GM21360 (cell line): ENCODE data around the gene NOD1.

Source experiments
- ATAC-seq: cut with Tn5 transposase; IDR thresholded peaks from one replicate; pipeline ENCODE4 v1.9.1; 2021; ENCODE audit warnings: mild to moderate bottlenecking, moderate library complexity; ENCODE audit not compliant: unreplicated experiment

Gene NOD1

GRCh38 chr7:30470771-30471170, 7.8 kb downstream of the NOD1 start:
- ATAC-seq = no peak

GRCh38 chr7:30470163-30470770, 8.3 kb downstream of the NOD1 start:
- no peak for ATAC-seq

GRCh38 chr7:30469303-30469702, 9.3 kb downstream of the NOD1 start:
- ATAC-seq = no peak

- no peak for ATAC-seq
These were observed 9.8 kb downstream of the NOD1 start for GRCh38 chr7:30468791-30469190.

GRCh38 chr7:30468041-30468440, 10.5 kb downstream of the NOD1 start:
- no peak for ATAC-seq

- no peak for ATAC-seq
These were observed 11.3 kb downstream of the NOD1 start for GRCh38 chr7:30467271-30467670.

GRCh38 chr7:30466266-30466665, 12.3 kb downstream of the NOD1 start:
- no peak for ATAC-seq

- no peak for ATAC-seq
These were observed 12.8 kb downstream of the NOD1 start for GRCh38 chr7:30465811-30466180.

- ATAC-seq = no peak
These were observed 13.4 kb downstream of the NOD1 start for GRCh38 chr7:30465046-30465810.

- peak; percentile 37 for ATAC-seq
These were observed 14.3 kb downstream of the NOD1 start for GRCh38 chr7:30464231-30464671.

GRCh38 chr7:30463405-30464145, 15.0 kb downstream of the NOD1 start:
- peak; percentile 56 for ATAC-seq

GRCh38 chr7:30462179-30462578, 16.4 kb downstream of the NOD1 start:
- ATAC-seq = no peak

- ATAC-seq = no peak
These were observed 18.3 kb downstream of the NOD1 start for GRCh38 chr7:30460246-30460633.

- ATAC-seq = no peak
These were observed 18.9 kb downstream of the NOD1 start for GRCh38 chr7:30459591-30460245.

- no peak for ATAC-seq
These were observed 20.3 kb downstream of the NOD1 start for GRCh38 chr7:30458311-30458710.

- ATAC-seq = no peak
These were observed 24.7 kb downstream of the NOD1 start for GRCh38 chr7:30453921-30454320.

- ATAC-seq = no peak
These were observed 25.6 kb downstream of the NOD1 start for GRCh38 chr7:30453016-30453415.

GRCh38 chr7:30452280-30452930, 26.2 kb downstream of the NOD1 start:
- ATAC-seq = no peak

GRCh38 chr7:30451539-30452279, 26.9 kb downstream of the NOD1 start:
- no peak for ATAC-seq

GRCh38 chr7:30450983-30451497, 27.5 kb downstream of the NOD1 start:
- no peak for ATAC-seq
